ENCODE data around the gene POLR3E. TPM values are rescaled to one million over a fixed set of nuclear protein-coding genes. Genes with fewer than 3 reads are reported as not detected.

Gene POLR3E
- total RNA-seq, 1 experiment from 2014 or later = 70.8 TPM

DNA sequence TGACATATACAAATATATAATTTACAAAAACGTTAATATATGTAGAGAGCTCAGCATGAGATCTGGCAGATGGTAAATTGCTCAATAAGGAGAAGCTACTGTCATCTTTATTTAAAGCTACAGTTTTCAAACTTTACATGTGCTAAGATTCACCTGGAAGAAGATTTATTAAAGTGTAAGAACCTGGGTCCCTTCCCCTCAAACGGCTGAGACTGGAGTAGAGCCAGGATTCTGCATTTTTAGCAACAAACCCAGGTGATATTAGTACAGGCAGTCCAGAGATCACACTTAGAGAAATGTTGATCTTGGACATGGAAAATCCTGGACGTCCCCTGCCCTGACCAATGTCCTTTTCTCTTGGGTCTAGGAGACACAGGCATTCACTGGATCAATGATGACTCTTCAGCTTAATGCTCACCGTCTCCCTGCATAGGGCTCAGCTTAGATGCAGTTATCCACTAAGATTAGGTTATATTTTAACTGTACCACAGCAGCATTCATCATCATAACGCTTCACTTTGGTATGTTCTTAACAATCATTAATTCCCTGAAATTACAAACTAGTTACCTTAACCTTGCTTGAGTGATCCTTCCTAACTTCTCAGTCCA, 56.8 kb downstream of the POLR3E start:
- Histone ChIP-seq H3K27me3 (replicated peaks; ENCODE audit: control insufficient read depth, insufficient read depth, low read length) (no peaks in the 10 kb centered on the region), H3K9me3 (no peaks in the 10 kb centered on the region), H3K36me3 (ENCODE audit: control insufficient read depth, insufficient read depth, low read length) (peaks cover 3% of the 10 kb centered on the region; the same call in 1 of the 2 replicates), H3K4me1 (peaks cover 47% of the 10 kb centered on the region), H3K4me3 (ENCODE audit: low read depth, low read length) (no peak overlapping the region)
- Mint-ChIP-seq H3K27me3 (ENCODE audit: insufficient read depth, unreplicated experiment) (no peaks in the 10 kb centered on the region), H3K27ac (ENCODE audit: unreplicated experiment) (peak overlapping the region; percentile 62), H3K36me3 (ENCODE audit: insufficient read depth, unreplicated experiment) (peaks cover 39% of the 10 kb centered on the region), H3K4me1 (ENCODE audit: low read depth, unreplicated experiment) (peaks cover 7% of the 10 kb centered on the region), H3K4me3 (ENCODE audit: unreplicated experiment) (peak overlapping the region; percentile 29), H3K9me3 (ENCODE audit: unreplicated experiment) (no peaks in the 10 kb centered on the region)
- TF ChIP-seq, protein P1, sequence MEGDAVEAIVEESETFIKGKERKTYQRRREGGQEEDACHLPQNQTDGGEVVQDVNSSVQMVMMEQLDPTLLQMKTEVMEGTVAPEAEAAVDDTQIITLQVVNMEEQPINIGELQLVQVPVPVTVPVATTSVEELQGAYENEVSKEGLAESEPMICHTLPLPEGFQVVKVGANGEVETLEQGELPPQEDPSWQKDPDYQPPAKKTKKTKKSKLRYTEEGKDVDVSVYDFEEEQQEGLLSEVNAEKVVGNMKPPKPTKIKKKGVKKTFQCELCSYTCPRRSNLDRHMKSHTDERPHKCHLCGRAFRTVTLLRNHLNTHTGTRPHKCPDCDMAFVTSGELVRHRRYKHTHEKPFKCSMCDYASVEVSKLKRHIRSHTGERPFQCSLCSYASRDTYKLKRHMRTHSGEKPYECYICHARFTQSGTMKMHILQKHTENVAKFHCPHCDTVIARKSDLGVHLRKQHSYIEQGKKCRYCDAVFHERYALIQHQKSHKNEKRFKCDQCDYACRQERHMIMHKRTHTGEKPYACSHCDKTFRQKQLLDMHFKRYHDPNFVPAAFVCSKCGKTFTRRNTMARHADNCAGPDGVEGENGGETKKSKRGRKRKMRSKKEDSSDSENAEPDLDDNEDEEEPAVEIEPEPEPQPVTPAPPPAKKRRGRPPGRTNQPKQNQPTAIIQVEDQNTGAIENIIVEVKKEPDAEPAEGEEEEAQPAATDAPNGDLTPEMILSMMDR (IDR thresholded peaks at IDR 0.05; ENCODE audit: insufficient read depth in 1 of 2, low read depth in 1 of 2, low read length in 1 of 2, severe bottlenecking in 1 of 2, unreplicated experiment in 1 of 2) = no peak
- BruUV-seq (replicated peaks) = no TSS peak
- intact Hi-C loops (cut with micrococcal nuclease; ENCODE audit: unreplicated experiment) = loop anchor here (1.0 kb wide), 1 partner anchor 17 kb away; no protein-coding TSS in a partner anchor
- peak in 1 of 2 experiments; percentile 52 for DNase-seq
- POLR2A ChIA-PET = interaction anchor here (0.6 to 1.2 kb wide), 2 partner anchors 21 to 534 kb away, joined by 4 to 5 read pairs; no protein-coding TSS in a partner anchor
- CTCF ChIA-PET = interaction anchor here (1.0 kb wide), 1 partner anchor 54 kb away, joined by 5 read pairs; no protein-coding TSS in a partner anchor

DNA sequence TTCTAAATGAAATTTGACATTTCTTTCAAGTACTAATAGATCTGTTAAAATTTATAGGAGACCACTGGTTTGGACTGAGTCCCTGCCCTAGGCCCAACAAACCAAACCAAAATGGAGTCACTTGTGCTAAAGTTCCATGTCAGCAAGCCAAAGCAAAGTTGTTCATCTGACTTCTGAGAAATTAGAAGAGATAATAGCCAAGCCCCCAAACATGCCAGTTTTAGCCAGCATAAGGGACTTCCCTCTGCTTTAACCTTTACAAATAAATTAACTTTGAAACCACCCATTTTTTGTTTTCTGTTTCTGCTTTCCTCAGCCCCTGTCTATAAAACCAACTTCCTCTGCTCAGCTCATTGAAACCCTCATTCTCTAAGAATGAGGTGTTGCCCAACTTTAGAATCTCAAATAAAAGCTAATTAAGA, 58.3 kb downstream of the POLR3E start:
- Mint-ChIP-seq H3K27me3 (ENCODE audit: insufficient read depth, unreplicated experiment) (no peaks in the 10 kb centered on the region), H3K27ac (ENCODE audit: unreplicated experiment) (no peak overlapping the region), H3K36me3 (ENCODE audit: insufficient read depth, unreplicated experiment) (peaks cover 38% of the 10 kb centered on the region), H3K9me3 (ENCODE audit: unreplicated experiment) (no peaks in the 10 kb centered on the region), H3K4me1 (ENCODE audit: low read depth, unreplicated experiment) (peaks cover 13% of the 10 kb centered on the region), H3K4me3 (ENCODE audit: unreplicated experiment) (no peak overlapping the region)
- POLR2A ChIA-PET = no interaction called here
- BruUV-seq (replicated peaks) = no TSS peak
- Histone ChIP-seq H3K36me3 (ENCODE audit: control insufficient read depth, insufficient read depth, low read length) (no peaks in the 10 kb centered on the region), H3K9me3 (no peaks in the 10 kb centered on the region), H3K4me1 (peaks cover 47% of the 10 kb centered on the region), H3K27me3 (replicated peaks; ENCODE audit: control insufficient read depth, insufficient read depth, low read length) (no peaks in the 10 kb centered on the region), H3K4me3 (ENCODE audit: low read depth, low read length) (no peak overlapping the region)
- intact Hi-C loops (cut with micrococcal nuclease; ENCODE audit: unreplicated experiment) = no loop called here
- TF ChIP-seq, protein P1 (IDR thresholded peaks at IDR 0.05; ENCODE audit: insufficient read depth in 1 of 2, low read depth in 1 of 2, low read length in 1 of 2, severe bottlenecking in 1 of 2, unreplicated experiment in 1 of 2) = no peak
- no peak for DNase-seq
- CTCF ChIA-PET = no interaction called here

DNA sequence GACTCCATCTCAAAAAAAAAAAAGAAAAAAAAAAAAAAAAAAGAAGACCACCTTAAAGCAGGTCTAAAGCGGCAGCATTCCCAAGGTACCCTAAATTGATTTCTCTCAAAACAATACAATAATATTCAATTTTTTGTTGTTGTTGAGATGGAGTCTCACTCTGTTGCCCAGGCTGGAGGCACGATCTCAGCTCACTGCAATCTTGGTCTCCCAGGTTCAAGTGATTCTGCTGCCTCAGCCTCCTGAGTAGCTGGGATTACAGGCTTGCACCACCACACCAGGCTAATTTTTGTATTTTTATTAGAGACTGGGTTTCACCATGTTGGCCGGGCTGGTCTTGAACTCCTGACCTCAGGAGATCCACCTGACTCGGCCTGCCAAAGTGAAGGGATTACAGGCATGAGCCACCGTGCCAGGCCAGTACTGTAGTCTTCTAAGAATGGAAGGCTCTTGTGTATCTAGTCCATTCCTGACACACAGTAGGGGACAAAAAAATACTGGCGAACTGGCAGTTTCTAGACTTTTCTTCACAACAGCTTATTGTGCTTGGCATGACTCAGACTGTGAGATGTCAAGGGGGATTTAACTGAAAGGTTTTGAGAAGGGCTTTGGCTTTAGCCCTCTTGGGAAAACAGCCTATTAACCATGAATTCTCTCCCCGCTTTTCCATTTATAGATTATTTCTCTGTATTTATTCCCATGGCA, 59.9 kb downstream of the POLR3E start:
- no peak overlapping the region for H3K27ac Mint-ChIP-seq (ENCODE audit: unreplicated experiment)
- peaks cover 50% of the 10 kb centered on the region for H3K4me1 ChIP-seq
- no peak for DNase-seq
- H3K9me3 Mint-ChIP-seq (ENCODE audit: unreplicated experiment) = no peaks in the 10 kb centered on the region
- intact Hi-C loops (cut with micrococcal nuclease; ENCODE audit: unreplicated experiment) = no loop called here
- no peaks in the 10 kb centered on the region for H3K27me3 ChIP-seq (replicated peaks; ENCODE audit: control insufficient read depth, insufficient read depth, low read length)
- peaks cover 34% of the 10 kb centered on the region for H3K36me3 Mint-ChIP-seq (ENCODE audit: insufficient read depth, unreplicated experiment)
- ChIA-PET POLR2A (no interaction called here), CTCF (no interaction called here)
- no peaks in the 10 kb centered on the region for H3K27me3 Mint-ChIP-seq (ENCODE audit: insufficient read depth, unreplicated experiment)
- H3K9me3 ChIP-seq = no peaks in the 10 kb centered on the region
- no peaks in the 10 kb centered on the region for H3K36me3 ChIP-seq (ENCODE audit: control insufficient read depth, insufficient read depth, low read length)
- TF ChIP-seq, protein P1 (IDR thresholded peaks at IDR 0.05; ENCODE audit: insufficient read depth in 1 of 2, low read depth in 1 of 2, low read length in 1 of 2, severe bottlenecking in 1 of 2, unreplicated experiment in 1 of 2) = no peak
- no TSS peak for BruUV-seq (replicated peaks)
- H3K4me3 ChIP-seq (ENCODE audit: low read depth, low read length) = no peak overlapping the region
- no peak overlapping the region for H3K4me3 Mint-ChIP-seq (ENCODE audit: unreplicated experiment)
- H3K4me1 Mint-ChIP-seq (ENCODE audit: low read depth, unreplicated experiment) = peaks cover 13% of the 10 kb centered on the region
